Panc1 (cell line): ENCODE data around the gene STAM. TPM values are rescaled to one million over a fixed set of nuclear protein-coding genes. Genes with fewer than 3 reads are reported as not detected.

Experiments used
- ATAC-seq: fragments of 200-7000 bp; cut with Tn5 transposase; 2 replicates; pipeline ENCODE4 v1.9.1; 2020; ENCODE audit warnings: mild to moderate bottlenecking, moderate library complexity
- BruUV-seq: library from RNA; stranded (reverse); fragments of 400-500 nt; replicated peaks from 2 replicates; lab custom pipeline; 2021; lab: Mats Ljungman, UMichigan
- CTCF ChIA-PET: fragments of 300-600 bp; sonication (Branson Sonifier 250); formaldehyde crosslinking; loops from one replicate; lab custom pipeline; 2022; ENCODE audit warnings: antibody characterized with exemption; lab: Charles Lee
- POLR2A ChIA-PET: fragments of 300-600 bp; sonication (Branson Sonifier 250); formaldehyde crosslinking; loops from one replicate; lab custom pipeline; 2022; ENCODE audit warnings: antibody characterized with exemption; lab: Charles Lee
- DNase-seq: peaks from one replicate; pipeline ENCODE4 v3.0.0-alpha.2; 2010; ENCODE audit warnings: low read depth, low spot score
- H3K27ac ChIP-seq: 2 replicates; pipeline ENCODE4 v1.5.1; 2011; ENCODE audit warnings: mild to moderate bottlenecking, low read length, inconsistent platforms
- H3K27me3 ChIP-seq: fragments of 200-500 bp; sonication (Bioruptor generic); 2 replicates; pipeline ENCODE4 v1.6.0; 2014; ENCODE audit warnings: low read length, inconsistent platforms; ENCODE audit not compliant: control insufficient read depth, insufficient read depth
- H3K36me3 ChIP-seq: fragments of 200-500 bp; sonication (Bioruptor generic); 2 replicates; pipeline ENCODE4 v1.5.1; 2014; ENCODE audit warnings: inconsistent platforms, mild to moderate bottlenecking, low read length, moderate library complexity; ENCODE audit not compliant: control insufficient read depth, insufficient read depth
- H3K4me1 ChIP-seq: 2 replicates; pipeline ENCODE4 v1.5.1; 2011; ENCODE audit warnings: inconsistent platforms, mild to moderate bottlenecking, low read length, moderate library complexity; ENCODE audit not compliant: control insufficient read depth, insufficient read depth
- H3K4me3 ChIP-seq, 2 experiments: 2 replicates each; pipeline ENCODE4 v1.5.1; 2011 to 2012; ENCODE audit warnings: low read depth in 2 of 2, low read length in 2 of 2, mild to moderate bottlenecking in 2 of 2, inconsistent platforms in 1 of 2, moderate library complexity in 1 of 2
- H3K9me3 ChIP-seq: fragments of 200-500 bp; sonication (Bioruptor generic); 2 replicates; pipeline ENCODE4 v1.5.1; 2014; ENCODE audit warnings: low read depth, mild to moderate bottlenecking, inconsistent platforms, low read length, moderate library complexity; ENCODE audit not compliant: control insufficient read depth, insufficient read depth
- CTCF ChIP-seq: fragments of 450-650 bp; IDR thresholded peaks from 2 replicates; pipeline ENCODE4 v1.5.1; 2017; ENCODE audit warnings: mild to moderate bottlenecking
- POLR2AphosphoS5 ChIP-seq: IDR thresholded peaks from 2 replicates; pipeline ENCODE4 v1.6.1; 2012; ENCODE audit warnings: mild to moderate bottlenecking, low read depth, low read length, moderate library complexity
- SIN3A ChIP-seq: IDR thresholded peaks from 2 replicates; pipeline ENCODE4 v1.6.1; 2012; ENCODE audit warnings: low read depth, mild to moderate bottlenecking, low read length, moderate library complexity, borderline replicate concordance; ENCODE audit not compliant: insufficient read depth
- TCF7L2 ChIP-seq: IDR thresholded peaks from 2 replicates; pipeline ENCODE4 v1.6.1; 2011; ENCODE audit warnings: mild to moderate bottlenecking, low read depth, low read length, inconsistent platforms
- in situ Hi-C: cut with HindIII; loops from 2 replicates; pipeline ENCODE4 v1.10.0; 2016; ENCODE audit warnings: low sequenced_read_pairs, low pct_unique_long_range_greater_than_20kb
- intact Hi-C: fragments of 100-400 bp; cut with micrococcal nuclease; formaldehyde crosslinking; loops from one replicate; pipeline ENCODE4 v1.10.0; 2022; ENCODE audit not compliant: unreplicated experiment
- total RNA-seq: library from RNA; stranded (reverse); gene quantifications from one replicate; pipeline ENCODE4 v1.2.1, GENCODE V29; 2021; ENCODE audit not compliant: unreplicated experiment
- TF ChIP-seq, protein P1 (sequence below), 2 experiments: IDR thresholded peaks; 2 replicates each; pipeline ENCODE4 v1.6.1; 2011 to 2012; ENCODE audit warnings: low read depth in 2 of 2, control low read depth in 1 of 2, low read length in 1 of 2, mild to moderate bottlenecking in 1 of 2, moderate library complexity in 1 of 2; ENCODE audit not compliant: insufficient read depth in 1 of 2

The STAM gene
- total RNA-seq, 1 experiment from 2014 or later: 18.9 TPM

- H3K27me3 ChIP-seq: no peaks in the 10 kb centered on the region
- no peaks in the 10 kb centered on the region for H3K9me3 ChIP-seq
- no peaks in the 10 kb centered on the region for H3K36me3 ChIP-seq
- no peak for ATAC-seq
- TF ChIP-seq SIN3A: no peak
- TF ChIP-seq CTCF: no peak
- TF ChIP-seq, protein P1, sequence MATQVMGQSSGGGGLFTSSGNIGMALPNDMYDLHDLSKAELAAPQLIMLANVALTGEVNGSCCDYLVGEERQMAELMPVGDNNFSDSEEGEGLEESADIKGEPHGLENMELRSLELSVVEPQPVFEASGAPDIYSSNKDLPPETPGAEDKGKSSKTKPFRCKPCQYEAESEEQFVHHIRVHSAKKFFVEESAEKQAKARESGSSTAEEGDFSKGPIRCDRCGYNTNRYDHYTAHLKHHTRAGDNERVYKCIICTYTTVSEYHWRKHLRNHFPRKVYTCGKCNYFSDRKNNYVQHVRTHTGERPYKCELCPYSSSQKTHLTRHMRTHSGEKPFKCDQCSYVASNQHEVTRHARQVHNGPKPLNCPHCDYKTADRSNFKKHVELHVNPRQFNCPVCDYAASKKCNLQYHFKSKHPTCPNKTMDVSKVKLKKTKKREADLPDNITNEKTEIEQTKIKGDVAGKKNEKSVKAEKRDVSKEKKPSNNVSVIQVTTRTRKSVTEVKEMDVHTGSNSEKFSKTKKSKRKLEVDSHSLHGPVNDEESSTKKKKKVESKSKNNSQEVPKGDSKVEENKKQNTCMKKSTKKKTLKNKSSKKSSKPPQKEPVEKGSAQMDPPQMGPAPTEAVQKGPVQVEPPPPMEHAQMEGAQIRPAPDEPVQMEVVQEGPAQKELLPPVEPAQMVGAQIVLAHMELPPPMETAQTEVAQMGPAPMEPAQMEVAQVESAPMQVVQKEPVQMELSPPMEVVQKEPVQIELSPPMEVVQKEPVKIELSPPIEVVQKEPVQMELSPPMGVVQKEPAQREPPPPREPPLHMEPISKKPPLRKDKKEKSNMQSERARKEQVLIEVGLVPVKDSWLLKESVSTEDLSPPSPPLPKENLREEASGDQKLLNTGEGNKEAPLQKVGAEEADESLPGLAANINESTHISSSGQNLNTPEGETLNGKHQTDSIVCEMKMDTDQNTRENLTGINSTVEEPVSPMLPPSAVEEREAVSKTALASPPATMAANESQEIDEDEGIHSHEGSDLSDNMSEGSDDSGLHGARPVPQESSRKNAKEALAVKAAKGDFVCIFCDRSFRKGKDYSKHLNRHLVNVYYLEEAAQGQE (IDR thresholded peaks at IDR 0.05; ENCODE audit: insufficient read depth in 1 of 2, low read depth in 2 of 2, low read length in 1 of 2): no peak
- TF ChIP-seq TCF7L2: no peak
- TF ChIP-seq POLR2AphosphoS5: no peak
- intact Hi-C loops (loop anchor here (10.0 kb wide), 1 partner anchor 483 kb away; no protein-coding TSS in a partner anchor), in situ Hi-C loops (no loop called here)
- ChIA-PET POLR2A (no interaction called here), CTCF (no interaction called here)
- no peak overlapping the region for H3K4me3 ChIP-seq
- no peak overlapping the region for H3K27ac ChIP-seq
- no peaks in the 10 kb centered on the region for H3K4me1 ChIP-seq
- no peak for DNase-seq
- BruUV-seq: no TSS peak
These were observed 87.5 kb downstream of the STAM start for GRCh38 chr10:17731331-17732020.

DNA sequence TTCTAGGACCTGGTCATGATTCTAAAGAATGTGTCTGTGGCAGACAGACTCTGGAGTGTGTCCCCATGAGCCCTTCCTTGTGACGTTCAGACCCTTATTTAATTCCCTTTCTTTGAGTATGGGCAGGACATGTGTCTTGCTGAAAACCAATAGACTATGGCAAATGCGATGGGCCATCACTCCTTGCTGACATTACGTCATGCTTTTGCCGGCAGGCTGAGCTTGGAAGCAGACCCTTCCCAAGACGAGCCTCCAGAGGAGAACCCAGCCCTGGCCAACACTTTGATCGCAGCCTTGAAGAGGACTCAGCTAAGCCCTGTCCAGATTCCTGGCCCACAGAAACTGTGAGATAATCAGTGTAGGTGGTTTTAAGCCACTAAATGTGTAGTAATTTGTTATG, 89.7 kb downstream of the STAM start:
- no peaks in the 10 kb centered on the region for H3K4me1 ChIP-seq
- BruUV-seq: no TSS peak
- no peak for TF ChIP-seq CTCF
- TF ChIP-seq TCF7L2: no peak
- TF ChIP-seq, protein P1 (IDR thresholded peaks at IDR 0.05; ENCODE audit: insufficient read depth in 1 of 2, low read depth in 2 of 2, low read length in 1 of 2): no peak
- TF ChIP-seq SIN3A: no peak
- no peak for TF ChIP-seq POLR2AphosphoS5
- no peak overlapping the region for H3K4me3 ChIP-seq
- POLR2A ChIA-PET: no interaction called here
- CTCF ChIA-PET: no interaction called here
- DNase-seq: no peak
- no peaks in the 10 kb centered on the region for H3K9me3 ChIP-seq
- H3K36me3 ChIP-seq: no peaks in the 10 kb centered on the region
- intact Hi-C loops (loop anchor here (10.0 kb wide), 1 partner anchor 481 kb away; no protein-coding TSS in a partner anchor), in situ Hi-C loops (no loop called here)
- no peaks in the 10 kb centered on the region for H3K27me3 ChIP-seq
- ATAC-seq: no peak
- H3K27ac ChIP-seq: no peak overlapping the region
